ENCODE data around the gene ADAM8.
"Not testable (repeated sequence)": the region's sequence is repeated elsewhere in the genome, so short reads cannot be mapped to it uniquely, and the experiment has no call there.

ADAM8 gene

GRCh38 chr10:133249975-133250754, 26.5 kb downstream of the ADAM8 start:
- DNase-seq (ENCODE audit: low spot score), result no peak

DNA sequence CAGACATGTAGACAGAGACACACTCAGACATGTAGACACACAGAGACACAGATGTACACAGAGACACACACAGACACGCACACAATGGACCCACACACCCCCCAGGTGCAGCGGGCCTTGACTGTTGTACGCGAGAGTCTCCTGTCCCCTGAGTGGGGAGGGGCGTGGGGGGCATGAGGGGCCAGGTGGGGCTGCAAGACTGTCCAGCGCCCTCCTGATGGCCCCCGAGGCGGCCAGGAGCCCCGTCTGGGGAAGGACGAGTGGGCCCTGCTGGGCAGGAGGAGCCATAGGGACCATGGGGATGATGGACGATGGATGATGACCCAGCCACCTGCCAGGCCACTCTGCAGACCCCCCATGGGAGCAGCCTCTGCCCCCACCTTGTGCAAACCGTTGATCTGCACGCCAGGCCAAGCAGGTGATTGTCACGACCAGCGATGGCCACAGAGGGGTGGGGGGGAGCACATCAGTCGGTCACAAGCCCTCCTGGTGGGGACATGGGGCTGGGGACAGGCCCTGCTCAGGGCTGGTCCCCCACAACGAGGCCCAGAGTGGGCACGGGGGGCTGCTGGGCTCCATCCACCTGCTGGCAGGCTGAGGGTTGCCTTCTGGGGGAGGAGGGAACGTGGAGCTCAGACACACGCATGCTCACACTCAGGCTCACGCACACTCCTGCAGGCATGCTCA, 27.4 kb downstream of the ADAM8 start:
- DNase-seq (ENCODE audit: low spot score), result no peak

DNA sequence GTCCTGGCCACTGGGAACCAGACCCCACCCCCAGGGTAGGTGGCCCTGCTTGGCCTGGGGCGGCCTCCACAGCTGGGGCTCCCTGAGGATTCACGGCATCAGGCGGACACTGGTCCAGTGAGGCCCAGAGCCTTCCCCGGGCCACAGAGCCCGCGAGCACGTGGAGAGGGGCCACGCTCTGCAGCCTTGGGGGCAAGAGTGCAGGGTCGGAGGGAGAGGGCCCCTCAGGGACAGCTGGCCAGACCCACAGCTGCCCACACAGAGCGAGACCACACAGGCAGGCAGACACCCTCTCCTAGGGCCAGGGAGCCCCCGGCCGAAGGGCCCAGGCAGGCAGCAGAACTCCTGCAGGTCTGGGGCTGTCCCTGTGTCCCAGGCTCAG, 28.3 kb downstream of the ADAM8 start:
- DNase-seq (ENCODE audit: low spot score), result no peak

DNA sequence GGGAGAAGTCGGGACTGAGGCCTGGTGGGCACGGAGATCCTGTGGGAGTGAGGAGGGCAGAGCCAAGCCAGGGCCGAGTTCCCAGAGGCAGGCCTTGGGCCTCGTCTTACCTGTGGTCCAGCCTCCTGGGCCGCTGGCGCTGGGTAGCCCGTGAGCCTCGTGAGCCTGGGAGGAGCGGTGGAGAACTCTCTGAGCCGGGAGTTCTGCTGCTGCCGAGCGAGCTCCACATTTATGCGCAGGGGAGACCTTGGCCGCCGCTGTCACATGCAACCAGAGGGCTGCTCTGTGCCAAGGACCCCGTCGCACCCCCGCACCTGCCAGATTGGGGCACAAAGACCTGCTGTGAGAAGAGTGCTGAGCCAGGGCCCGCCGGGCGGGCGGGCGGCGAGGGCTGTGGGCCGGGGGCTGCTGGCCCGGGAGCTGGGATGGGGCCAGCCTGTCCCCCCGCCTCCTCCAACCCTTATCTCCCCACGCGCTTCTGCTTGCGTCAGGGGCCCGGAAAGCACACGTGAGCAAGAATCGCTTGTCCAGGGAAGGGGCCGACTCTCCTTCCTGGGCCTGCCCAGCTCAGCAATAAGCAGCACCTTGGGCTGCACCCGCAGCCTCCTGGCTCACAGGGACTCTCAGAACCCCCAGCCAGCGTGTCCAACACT, 28.9 kb downstream of the ADAM8 start:
- DNase-seq (ENCODE audit: low spot score), result no peak

- no peak for DNase-seq (ENCODE audit: low spot score)
These were observed 30.4 kb downstream of the ADAM8 start for GRCh38 chr10:133246236-133246626.

DNA sequence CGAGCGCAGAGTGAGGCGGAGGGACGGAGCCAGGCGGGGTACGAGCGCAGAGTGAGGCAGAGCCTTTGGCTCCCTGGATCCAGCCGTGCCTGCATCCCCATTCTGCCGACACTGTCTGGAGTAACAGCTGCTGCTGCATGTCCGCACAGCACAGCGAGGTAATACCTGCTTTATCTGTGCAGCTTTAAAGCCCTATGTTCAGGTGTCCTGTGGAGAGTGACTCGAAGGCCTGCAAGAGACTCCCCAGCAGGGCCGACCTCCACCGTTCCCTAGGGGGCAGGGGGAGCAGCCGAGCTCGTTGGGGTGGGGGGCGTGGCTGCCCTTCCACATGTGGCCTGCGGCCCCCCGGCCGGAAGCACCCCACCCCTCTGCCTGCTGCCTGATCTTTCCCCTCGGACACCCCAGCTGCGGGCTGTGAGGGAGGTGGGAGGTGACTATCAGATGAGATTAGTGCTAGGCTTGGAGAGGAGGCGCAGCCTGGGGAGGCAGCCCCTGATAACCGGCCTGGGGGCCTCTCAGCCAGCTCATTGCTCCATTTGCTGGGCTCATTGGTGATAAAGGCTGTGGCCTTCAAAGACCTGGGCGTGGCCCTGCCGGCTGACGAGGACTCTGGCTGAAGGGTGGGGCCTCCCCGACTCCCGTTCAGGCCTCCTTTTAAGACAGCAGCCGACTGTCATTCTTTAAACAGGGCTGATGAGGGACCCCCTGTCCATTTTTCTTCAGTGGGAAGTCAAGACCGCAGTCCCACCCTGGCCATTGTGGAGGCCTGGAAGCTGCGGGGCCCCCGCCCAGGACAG, 31.0 kb downstream of the ADAM8 start:
- DNase-seq (ENCODE audit: low spot score), result no peak

GRCh38 chr10:133243593-133243992, 33.1 kb downstream of the ADAM8 start:
- DNase-seq (ENCODE audit: low spot score), result no peak

- no peak for DNase-seq (ENCODE audit: low spot score)
These were observed 33.9 kb downstream of the ADAM8 start for GRCh38 chr10:133242611-133243356.

- DNase-seq (ENCODE audit: low spot score), result no peak
These were observed 35.0 kb downstream of the ADAM8 start for GRCh38 chr10:133241501-133242205.

DNA sequence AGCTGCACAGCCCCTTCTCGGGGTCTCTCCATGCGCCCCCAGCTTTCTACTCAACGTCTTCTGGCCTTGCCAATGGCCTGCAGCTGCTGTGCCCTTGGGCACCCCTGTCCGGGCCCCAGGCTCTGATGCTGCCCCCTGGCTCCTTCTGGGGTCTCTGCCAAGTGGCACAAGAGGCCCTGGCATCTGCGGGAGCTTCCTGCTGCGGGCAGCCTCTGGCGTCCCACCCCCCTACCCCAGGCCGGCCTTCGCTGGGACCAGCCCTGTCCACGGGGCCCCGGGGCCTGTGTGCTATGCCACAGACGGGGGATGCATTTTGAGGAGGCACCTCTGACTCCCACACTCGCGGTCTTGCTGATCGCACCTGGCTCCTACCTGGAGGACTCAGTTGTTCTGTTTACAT, 36.7 kb downstream of the ADAM8 start:
- DNase-seq (ENCODE audit: low spot score), result no peak

- DNase-seq (ENCODE audit: low spot score), result no peak
These were observed 38.2 kb downstream of the ADAM8 start for GRCh38 chr10:133238466-133238804.

DNA sequence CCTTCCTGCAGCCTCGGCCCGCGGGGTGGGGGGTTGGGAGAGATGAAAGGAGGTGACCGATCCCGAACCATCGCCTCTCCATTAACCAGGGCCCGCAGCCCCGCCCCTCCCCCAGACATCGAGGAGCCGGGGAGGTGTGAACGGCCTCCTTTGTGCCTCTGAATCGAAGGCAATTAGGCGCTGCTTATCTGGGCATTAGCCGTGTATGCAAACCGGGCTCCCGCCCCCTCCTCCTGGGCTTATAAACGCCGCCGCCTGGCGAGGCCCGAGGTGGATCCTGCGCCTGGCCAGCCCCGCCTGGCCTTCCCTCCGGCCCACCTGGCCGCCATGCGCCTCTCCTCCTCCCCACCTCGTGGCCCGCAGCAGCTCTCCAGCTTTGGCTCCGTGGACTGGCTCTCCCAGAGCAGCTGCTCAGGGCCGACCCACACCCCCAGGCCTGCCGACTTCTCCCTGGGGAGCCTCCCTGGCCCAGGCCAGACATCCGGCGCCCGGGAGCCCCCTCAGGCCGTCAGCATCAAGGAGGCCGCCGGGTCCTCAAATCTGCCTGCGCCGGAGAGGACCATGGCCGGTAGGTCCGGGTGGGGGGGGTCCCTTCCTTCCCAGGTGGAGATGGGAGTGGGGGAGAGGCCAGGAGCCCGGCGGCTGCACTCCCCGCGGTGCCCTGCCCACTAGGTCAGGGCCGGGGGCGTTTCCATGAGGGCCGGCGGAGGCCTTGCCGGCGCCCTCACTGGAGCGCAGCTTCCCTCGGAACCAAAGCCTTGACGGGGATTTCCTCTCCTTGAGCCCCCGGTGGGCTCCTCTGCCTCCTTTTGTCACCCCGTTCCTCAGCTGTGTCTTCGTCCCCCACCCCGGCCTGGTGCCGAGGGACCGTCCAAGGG, 38.8 kb downstream of the ADAM8 start, which contains the start of gene VENTX:
VENTX (plus strand) TSS at position 268 of the 878 bp plus-strand sequence; CDS start at position 328, 60 bp downstream.
- no peak for DNase-seq (ENCODE audit: low spot score)

- DNase-seq (ENCODE audit: low spot score), result no peak
These were observed 39.5 kb downstream of the ADAM8 start for GRCh38 chr10:133237241-133237587.

DNA sequence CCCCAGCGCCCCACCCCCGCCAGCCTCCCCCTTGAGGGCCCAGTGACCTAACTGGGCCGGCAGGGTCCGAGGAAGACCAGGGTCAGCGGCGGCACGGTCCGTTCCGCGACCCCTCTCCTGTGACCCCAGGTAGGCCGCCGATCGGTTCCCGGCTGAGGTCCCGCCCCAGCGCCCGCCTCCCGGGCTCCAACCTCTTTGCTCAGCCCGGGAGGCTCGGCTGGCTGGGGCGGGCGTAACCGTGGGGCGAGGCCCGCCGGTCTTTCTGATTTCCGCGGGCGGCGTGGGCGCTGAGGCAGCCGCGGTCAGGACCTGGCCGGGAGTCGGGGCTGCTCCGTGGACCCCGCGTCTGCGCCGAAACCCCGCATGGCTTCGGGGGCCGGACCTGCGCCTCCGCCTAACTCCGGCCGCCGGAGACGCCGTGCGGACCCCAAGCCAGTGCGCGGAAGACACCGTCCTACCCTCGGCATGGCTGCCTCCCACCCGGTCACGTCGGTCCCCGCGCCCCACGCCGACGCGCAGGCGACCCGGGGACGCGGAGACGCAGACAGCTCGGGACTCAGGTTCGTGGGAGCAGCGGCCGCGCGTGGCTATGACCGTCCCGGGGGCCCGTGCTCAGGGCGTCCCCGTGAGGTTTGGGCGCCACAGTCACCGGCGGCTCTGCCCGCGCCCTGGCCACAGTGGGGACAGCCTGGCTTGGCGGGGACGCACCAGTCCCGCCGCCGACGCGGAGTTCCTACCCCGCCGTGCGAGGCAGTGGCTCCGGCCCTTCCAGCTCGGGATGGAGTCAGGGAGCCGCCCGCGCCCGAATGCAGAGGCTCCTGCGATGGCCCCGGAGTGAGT, 40.0 kb downstream of the ADAM8 start:
- DNase-seq (ENCODE audit: low spot score), result no peak

DNA sequence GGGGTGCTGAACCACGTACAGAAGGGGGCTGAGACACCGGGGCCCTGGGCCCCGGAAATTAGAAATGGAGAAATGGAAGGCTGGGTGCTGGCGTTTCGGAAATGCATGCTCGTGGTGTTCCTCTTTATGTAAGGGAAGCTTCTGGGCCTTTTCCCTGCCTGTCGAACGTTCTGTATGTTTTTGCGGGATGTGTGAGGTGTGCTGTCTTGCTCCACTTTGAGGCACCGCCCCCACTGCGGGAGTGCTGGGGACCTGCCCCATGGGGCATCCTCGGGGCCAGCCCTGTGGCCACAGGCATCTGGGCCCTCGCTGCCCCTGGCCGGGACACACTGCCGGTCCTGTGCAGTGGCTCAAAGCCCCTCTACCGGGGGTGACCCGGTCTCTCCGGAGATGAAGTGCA, 40.7 kb downstream of the ADAM8 start:
- DNase-seq (ENCODE audit: low spot score), result no peak

DNA sequence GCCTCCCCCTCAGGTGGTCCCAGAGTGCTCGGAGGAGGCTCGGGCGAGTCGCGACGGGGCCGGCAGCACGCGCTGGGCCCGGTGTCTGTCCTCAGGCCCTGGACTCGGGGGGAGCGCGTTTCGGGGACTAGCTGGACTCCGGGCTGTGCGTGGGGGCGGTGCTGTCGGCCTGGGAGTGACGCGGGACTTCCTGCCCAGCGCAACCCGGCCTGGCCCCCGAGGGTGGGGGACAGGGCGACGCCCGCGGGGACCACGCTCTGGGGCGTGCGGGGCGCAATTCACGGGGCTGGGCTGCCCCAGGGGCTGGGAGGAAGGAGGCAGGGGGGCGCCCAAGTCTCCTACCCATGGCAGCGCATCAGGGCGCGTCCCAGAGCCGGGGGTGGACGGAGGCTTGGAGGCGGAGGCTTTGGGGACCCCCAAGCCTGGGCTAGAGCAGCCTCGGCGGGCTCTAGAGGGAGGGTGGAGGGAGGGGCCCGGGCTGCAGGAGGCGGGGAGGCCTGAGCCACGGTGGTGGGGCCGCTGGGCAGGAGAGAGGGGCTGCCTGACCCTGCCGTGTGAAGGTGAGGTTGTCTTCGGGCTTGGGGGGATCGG, 41.3 kb downstream of the ADAM8 start:
- DNase-seq (ENCODE audit: low spot score), result no peak

- not testable (repeated sequence) for DNase-seq (ENCODE audit: low spot score)
These were observed 41.9 kb downstream of the ADAM8 start for GRCh38 chr10:133234796-133235195.

DNA sequence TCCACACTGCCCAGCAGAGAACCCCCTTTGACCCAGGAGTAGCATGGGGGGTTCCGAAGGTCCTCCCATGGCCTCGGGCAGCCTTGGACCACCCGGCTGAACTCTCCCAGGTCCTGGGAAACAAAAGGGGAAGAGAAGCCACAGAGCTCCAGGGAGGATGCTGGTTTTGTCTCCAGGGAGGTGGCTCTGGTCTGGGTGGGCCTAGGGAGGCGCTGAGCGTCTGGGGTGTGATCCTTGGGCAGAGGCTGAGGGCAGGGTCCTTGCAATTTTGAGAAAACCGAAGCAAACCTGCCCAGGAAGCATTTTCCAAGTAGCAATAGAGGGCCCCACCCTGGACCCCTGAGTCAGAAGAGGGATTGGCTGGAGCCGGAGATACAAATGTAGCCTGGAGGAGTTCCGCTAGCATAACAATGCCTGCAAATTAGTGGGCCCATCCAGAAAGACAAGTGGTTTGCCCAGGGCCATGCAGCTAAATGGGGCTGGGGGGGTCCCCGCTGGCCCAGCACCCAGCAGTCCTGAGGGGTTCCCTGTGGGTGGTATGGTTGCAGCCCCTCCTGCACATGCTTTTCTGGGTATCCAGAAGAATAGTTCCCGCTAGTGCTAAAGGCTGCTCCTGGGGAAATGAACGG, 44.6 kb downstream of the ADAM8 start:
- no peak for DNase-seq (ENCODE audit: low spot score)
